ENCODE data around the gene CLEC2D. TPM values are rescaled to one million over a fixed set of nuclear protein-coding genes. Genes with fewer than 3 reads are reported as not detected.
"Not testable (repeated sequence)": the region's sequence is repeated elsewhere in the genome, so short reads cannot be mapped to it uniquely, and the experiment has no call there.

CLEC2D gene
- total RNA-seq, 1 donor from 2014 or later = 18.7 TPM

GRCh38 chr12:9700606-9700956 is 31.1 kb downstream of the CLEC2D start:
- H3K27ac ChIP-seq = no peak overlapping the region
- H3K27ac Mint-ChIP-seq = no peak overlapping the region
- H3K27me3 ChIP-seq = no peaks in the 10 kb centered on the region
- H3K4me3 ChIP-seq = no peak overlapping the region
- no peaks in the 10 kb centered on the region for H3K4me1 Mint-ChIP-seq
- H3K9me3 ChIP-seq (ENCODE audit: low read depth) = no peaks in the 10 kb centered on the region
- no peaks in the 10 kb centered on the region for H3F3A ChIP-seq (ENCODE audit: low read depth)
- peaks cover 11% of the 10 kb centered on the region for H3K36me3 Mint-ChIP-seq
- no peaks in the 10 kb centered on the region for H4K20me1 ChIP-seq (ENCODE audit: low read depth)
- H3K27me3 Mint-ChIP-seq (ENCODE audit: insufficient read depth, low read depth) = no peaks in the 10 kb centered on the region
- H3K4me3 Mint-ChIP-seq = no peak overlapping the region
- no peaks in the 10 kb centered on the region for H3K79me2 ChIP-seq (ENCODE audit: low read depth)
- no peak overlapping the region for H3K9ac ChIP-seq
- peaks cover 13% of the 10 kb centered on the region for H3K9me3 Mint-ChIP-seq
- TF ChIP-seq EZH2phosphoT487 (IDR thresholded peaks at IDR 0.05) (no peak), EZH2 (IDR thresholded peaks at IDR 0.05) (no peak)
- TF ChIP-seq, protein P1, sequence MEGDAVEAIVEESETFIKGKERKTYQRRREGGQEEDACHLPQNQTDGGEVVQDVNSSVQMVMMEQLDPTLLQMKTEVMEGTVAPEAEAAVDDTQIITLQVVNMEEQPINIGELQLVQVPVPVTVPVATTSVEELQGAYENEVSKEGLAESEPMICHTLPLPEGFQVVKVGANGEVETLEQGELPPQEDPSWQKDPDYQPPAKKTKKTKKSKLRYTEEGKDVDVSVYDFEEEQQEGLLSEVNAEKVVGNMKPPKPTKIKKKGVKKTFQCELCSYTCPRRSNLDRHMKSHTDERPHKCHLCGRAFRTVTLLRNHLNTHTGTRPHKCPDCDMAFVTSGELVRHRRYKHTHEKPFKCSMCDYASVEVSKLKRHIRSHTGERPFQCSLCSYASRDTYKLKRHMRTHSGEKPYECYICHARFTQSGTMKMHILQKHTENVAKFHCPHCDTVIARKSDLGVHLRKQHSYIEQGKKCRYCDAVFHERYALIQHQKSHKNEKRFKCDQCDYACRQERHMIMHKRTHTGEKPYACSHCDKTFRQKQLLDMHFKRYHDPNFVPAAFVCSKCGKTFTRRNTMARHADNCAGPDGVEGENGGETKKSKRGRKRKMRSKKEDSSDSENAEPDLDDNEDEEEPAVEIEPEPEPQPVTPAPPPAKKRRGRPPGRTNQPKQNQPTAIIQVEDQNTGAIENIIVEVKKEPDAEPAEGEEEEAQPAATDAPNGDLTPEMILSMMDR (IDR thresholded peaks at IDR 0.05) = no peak
- DNase-seq (ENCODE audit: low spot score) = no peak
- H3K36me3 ChIP-seq = no peaks in the 10 kb centered on the region
- H3K4me1 ChIP-seq = no peaks in the 10 kb centered on the region
- H2AFZ ChIP-seq (replicated peaks) = no peak overlapping the region
- no peak overlapping the region for H3K4me2 ChIP-seq

- Histone ChIP-seq H3K79me2 (ENCODE audit: low read depth) (no peaks in the 10 kb centered on the region), H2AFZ (replicated peaks) (no peak overlapping the region), H4K20me1 (ENCODE audit: low read depth) (no peaks in the 10 kb centered on the region), H3K27me3 (no peaks in the 10 kb centered on the region), H3K9me3 (ENCODE audit: low read depth) (no peaks in the 10 kb centered on the region), H3K27ac (no peak overlapping the region), H3F3A (ENCODE audit: low read depth) (no peaks in the 10 kb centered on the region), H3K9ac (no peak overlapping the region), H3K4me1 (no peaks in the 10 kb centered on the region), H3K4me2 (no peak overlapping the region), H3K36me3 (no peaks in the 10 kb centered on the region), H3K4me3 (no peak overlapping the region)
- peaks cover 9% of the 10 kb centered on the region for H3K9me3 Mint-ChIP-seq
- no peaks in the 10 kb centered on the region for H3K27me3 Mint-ChIP-seq (ENCODE audit: insufficient read depth, low read depth)
- peaks cover 4% of the 10 kb centered on the region for H3K36me3 Mint-ChIP-seq
- no peak for DNase-seq (ENCODE audit: low spot score)
- H3K4me3 Mint-ChIP-seq = no peak overlapping the region
- H3K4me1 Mint-ChIP-seq = no peaks in the 10 kb centered on the region
- TF ChIP-seq, protein P1 (IDR thresholded peaks at IDR 0.05) = no peak
- TF ChIP-seq EZH2 (IDR thresholded peaks at IDR 0.05) = no peak
- TF ChIP-seq EZH2phosphoT487 (IDR thresholded peaks at IDR 0.05) = no peak
- H3K27ac Mint-ChIP-seq = no peak overlapping the region
Measured at GRCh38 chr12:9701380-9702154, 32.1 kb downstream of the CLEC2D start.

GRCh38 chr12:9702255-9702654 is 32.7 kb downstream of the CLEC2D start:
- no peak for TF ChIP-seq EZH2phosphoT487 (IDR thresholded peaks at IDR 0.05)
- TF ChIP-seq, protein P1 (IDR thresholded peaks at IDR 0.05) = no peak
- TF ChIP-seq EZH2 (IDR thresholded peaks at IDR 0.05) = no peak
- Histone ChIP-seq H3K9ac (no peak overlapping the region), H3F3A (ENCODE audit: low read depth) (no peaks in the 10 kb centered on the region), H3K27ac (no peak overlapping the region), H3K4me3 (no peak overlapping the region), H3K4me2 (no peak overlapping the region), H3K4me1 (no peaks in the 10 kb centered on the region), H2AFZ (replicated peaks) (no peak overlapping the region), H3K36me3 (no peaks in the 10 kb centered on the region), H3K9me3 (ENCODE audit: low read depth) (no peaks in the 10 kb centered on the region), H4K20me1 (ENCODE audit: low read depth) (no peaks in the 10 kb centered on the region), H3K79me2 (ENCODE audit: low read depth) (no peaks in the 10 kb centered on the region), H3K27me3 (no peaks in the 10 kb centered on the region)
- Mint-ChIP-seq H3K36me3 (no peaks in the 10 kb centered on the region), H3K27me3 (ENCODE audit: insufficient read depth, low read depth) (no peaks in the 10 kb centered on the region), H3K27ac (no peak overlapping the region), H3K4me3 (no peak overlapping the region), H3K4me1 (no peaks in the 10 kb centered on the region), H3K9me3 (peaks cover 5% of the 10 kb centered on the region)
- DNase-seq (ENCODE audit: low spot score) = no peak

GRCh38 chr12:9704561-9704960 is 35.0 kb downstream of the CLEC2D start:
- DNase-seq (ENCODE audit: low spot score); H3K9me3 ChIP-seq (ENCODE audit: low read depth); H3K4me1 Mint-ChIP-seq; H3K79me2 ChIP-seq (ENCODE audit: low read depth); H3K36me3 ChIP-seq; H3K27ac ChIP-seq; H3K27ac Mint-ChIP-seq; H3K27me3 Mint-ChIP-seq (ENCODE audit: insufficient read depth, low read depth); H3K4me3 ChIP-seq; H3K9me3 Mint-ChIP-seq; H2AFZ ChIP-seq (replicated peaks); H3K9ac ChIP-seq; H3K4me3 Mint-ChIP-seq; H3K36me3 Mint-ChIP-seq; H4K20me1 ChIP-seq (ENCODE audit: low read depth); H3K4me1 ChIP-seq; H3K27me3 ChIP-seq; H3F3A ChIP-seq (ENCODE audit: low read depth); H3K4me2 ChIP-seq: not testable (repeated sequence)

Measured in neural progenitor cell (in vitro differentiated cells).